Pancreas (tissue), 10 donors: ENCODE measurements around the gene PLEK2. TPM values are rescaled to one million over a fixed set of nuclear protein-coding genes. Genes with fewer than 3 reads are reported as not detected.
"Not testable (repeated sequence)": the region's sequence is repeated elsewhere in the genome, so short reads cannot be mapped to it uniquely, and the experiment has no call there.

Source experiments
- ATAC-seq, 4 donors: fragments of 200-7000 bp; cut with Tn5 transposase; one replicate each; pipeline versions ENCODE4 v1.8.0 to v1.9.1; 2020; ENCODE audit warnings: mild to moderate bottlenecking in 4 of 4, moderate library complexity in 4 of 4
- DNase-seq, 6 donors: peaks; one replicate each; pipeline ENCODE4 v3.0.0-alpha.2; 2020
- FAIRE-seq: peaks from 2 replicates; lab custom pipeline; 2012; peaks lifted over from hg19 to GRCh38; lab: Jason Lieb, UNC
- H3K27ac ChIP-seq, 4 donors: fragments of 200-600 bp; sonication (generic); 1 replicate in 3 of 4; 2 replicates in 1 of 4; pipeline versions ENCODE4 v1.5.0 to v1.8.0; 2020
- H3K27me3 ChIP-seq, 4 donors: fragments of 200-600 bp; one replicate each; pipeline ENCODE4 v1.8.0; 2021
- H3K36me3 ChIP-seq, 3 donors: fragments of 200-600 bp; sonication (generic) in 1 of 3; one replicate each; pipeline versions ENCODE4 v1.5.0 to v1.8.0; 2020 to 2021
- H3K4me1 ChIP-seq, 3 donors: fragments of 200-600 bp; one replicate each; pipeline ENCODE4 v1.8.0; 2021
- H3K4me3 ChIP-seq, 4 donors: fragments of 200-600 bp; sonication (generic) in 2 of 4; one replicate each; pipeline versions ENCODE4 v1.5.0 to v1.8.0; 2020 to 2021
- H3K9me3 ChIP-seq, 4 donors: fragments of 200-600 bp; one replicate each; pipeline ENCODE4 v1.8.0; 2021
- CTCF ChIP-seq, 4 donors: fragments of 200-600 bp; sonication (generic) in 3 of 4; IDR thresholded peaks; one replicate each; pipeline versions ENCODE4 v1.5.0 to v1.8.0; 2021; ENCODE audit warnings: antibody characterized with exemption in 4 of 4
- WGBS, 2 donors: extraction: QIAGEN DNeasy Blood & Tissue Kit; methylation state at CpG; one replicate each; pipeline ENCODE4 v1.1.7; 2013; 5-methylcytosine and 5-hydroxymethylcytosine counted together
- intact Hi-C, 3 donors: fragments of 100-400 bp; cut with DNase I; formaldehyde crosslinking; loops; one replicate each; pipeline versions ENCODE4 v1.11.1 to v1.14.2; 2022
- microRNA-seq, 2 donors: library from miRNA; unstranded; fragments of <30 nt; microRNA quantifications; one replicate each; pipeline versions ENCODE4 to v1.1.0, GENCODE V29; 2019 to 2020
- polyA plus RNA-seq, 2 donors: library from polyadenylated mRNA; stranded (reverse); fragments of 200-250 nt; gene quantifications; one replicate each; pipeline ENCODE4 v1.2.3, GENCODE V29; 2013
- total RNA-seq, 6 donors: library from RNA; stranded (reverse); fragmentation: NEBNext Ultra II Directional in 4 of 6; extraction: Animal tissue kit (Norgen Biotek cat#: 25700) in 4 of 6; gene quantifications; one replicate each; pipeline versions ENCODE4 v1.2.1 to v1.2.4, GENCODE V29; 2021 to 2023
- donor health status: healthy with polysubstance abuse.
- donor health status: DM: no; HTN: no; CAD: no; lungs with moderate emphysema.
- donor health status: DM: no; HTN: no; CAD: no.
- donor health status: control.
- donor health status: control.
- donor health status: Bipolar disorder and iron deficiency.
- donor health status: DM: yes; HTN: yes; CAD: no.
- donor health status: DM: no; HTN: no; CAD: no.
- donor health status: DM: no; HTN: no; CAD: no.
- donor health status: DM: yes; HTN: yes; CAD: no.

PLEK2 gene
- total and polyA plus RNA-seq, 8 donors: 4.0 to 9.9 (median 6.6) TPM

GRCh38 chr14:67357186-67357968 lies 54.6 kb downstream of the PLEK2 start:
- no peak for ATAC-seq
- no peak for TF ChIP-seq CTCF (IDR thresholded peaks at IDR 0.05)
- no peaks in the 10 kb centered on the region for H3K27me3 ChIP-seq
- H3K4me1 ChIP-seq: peaks cover 18 to 24% (median 20%) of the 10 kb centered on the region in 3 donors
- H3K27ac ChIP-seq: no peak overlapping the region
- intact Hi-C loops: no loop called here
- no peak for DNase-seq
- peaks cover 0 to 1% (median 0%) of the 10 kb centered on the region in 3 donors for H3K36me3 ChIP-seq
- H3K4me3 ChIP-seq: peak overlapping the region in 1 of 4 donors; percentile 88
- WGBS, 2 donors: 33 to 39% methylated on average over 4 of the region's 4 CpGs
- FAIRE-seq: no peak
- H3K9me3 ChIP-seq: no peaks in the 10 kb centered on the region

GRCh38 chr14:67352055-67352454 lies 59.9 kb downstream of the PLEK2 start:
- Histone ChIP-seq H3K36me3 (peaks cover 0 to 37% (median 5%) of the 10 kb centered on the region in 3 donors), H3K9me3 (no peaks in the 10 kb centered on the region), H3K27ac (no peak overlapping the region), H3K27me3 (no peaks in the 10 kb centered on the region), H3K4me3 (no peak overlapping the region), H3K4me1 (no peaks in the 10 kb centered on the region)
- FAIRE-seq: no peak
- intact Hi-C loops: no loop called here
- DNase-seq: no peak
- ATAC-seq: no peak
- 91 to 96% methylated on average over 5 of the region's 5 CpGs for WGBS, 2 donors
- TF ChIP-seq CTCF (IDR thresholded peaks at IDR 0.05): no peak

GRCh38 chr14:67345583-67345982 lies 66.4 kb downstream of the PLEK2 start:
- Histone ChIP-seq H3K27ac (no peak overlapping the region), H3K36me3 (peaks cover 0 to 67% (median 12%) of the 10 kb centered on the region in 3 donors), H3K27me3 (no peaks in the 10 kb centered on the region), H3K4me3 (no peak overlapping the region), H3K9me3 (no peaks in the 10 kb centered on the region), H3K4me1 (no peaks in the 10 kb centered on the region)
- FAIRE-seq (no peak), ATAC-seq (no peak), DNase-seq (no peak)
- TF ChIP-seq CTCF (IDR thresholded peaks at IDR 0.05): no peak
- intact Hi-C loops: no loop called here

GRCh38 chr14:67343601-67344230 lies 68.2 kb downstream of the PLEK2 start:
- Histone ChIP-seq H3K9me3 (no peaks in the 10 kb centered on the region), H3K27me3 (no peaks in the 10 kb centered on the region), H3K36me3 (peaks cover 0 to 52% (median 7%) of the 10 kb centered on the region in 3 donors), H3K4me1 (no peaks in the 10 kb centered on the region), H3K27ac (no peak overlapping the region), H3K4me3 (no peak overlapping the region)
- DNase-seq (no peak), FAIRE-seq (no peak), ATAC-seq (no peak)
- TF ChIP-seq CTCF (IDR thresholded peaks at IDR 0.05): no peak
- intact Hi-C loops: no loop called here
- 88 to 89% methylated on average over 4 of the region's 4 CpGs for WGBS, 2 donors

GRCh38 chr14:67341231-67341630 lies 70.7 kb downstream of the PLEK2 start:
- H3K4me1 ChIP-seq, H3K27ac ChIP-seq, H3K9me3 ChIP-seq, FAIRE-seq, ATAC-seq, H3K27me3 ChIP-seq, DNase-seq, H3K4me3 ChIP-seq, intact Hi-C loops: not testable (repeated sequence)
- peaks cover 0 to 53% (median 16%) of the 10 kb centered on the region in 3 donors for H3K36me3 ChIP-seq
- 97 to 99% methylated on average over 17 to 31 of the region's 31 CpGs for WGBS, 2 donors

Small RNA genes lying within 50 kb of the gene (microRNA-seq; reads per million reads assigned to microRNA genes)
- 0 reads per million in 2 donors for gene MIR5694

Other genes starting within 250 kb of the PLEK2 start
- under 1 TPM in 1 of 6 donors, not detected in 5; 0.22 TPM for gene GARIN2, start 222.7 kb downstream of the PLEK2 start, total RNA-seq
- under 1 TPM; 0.11 to 0.12 TPM for gene GARIN2, start 222.7 kb downstream of the PLEK2 start, polyA plus RNA-seq
- gene PALS1, start 170.7 kb downstream of the PLEK2 start, total RNA-seq: 10 to 100 TPM in 1 of 6 donors, 1 to 10 TPM in 5; 6.8 to 17.1 (median 9.0) TPM
- gene PALS1, start 170.7 kb downstream of the PLEK2 start, polyA plus RNA-seq: 1 to 10 TPM; 3.5 to 4.9 TPM
- gene ATP6V1D, start 52.4 kb downstream of the PLEK2 start, total RNA-seq: 10 to 100 TPM; 17.5 to 40.2 (median 22.2) TPM
- gene ATP6V1D, start 52.4 kb downstream of the PLEK2 start, polyA plus RNA-seq: 10 to 100 TPM; 24.0 to 35.9 TPM
- 10 to 100 TPM; 25.3 to 52.8 (median 39.5) TPM for gene EIF2S1, start 51.8 kb downstream of the PLEK2 start, total RNA-seq
- 10 to 100 TPM; 14.9 to 27.5 TPM for gene EIF2S1, start 51.8 kb downstream of the PLEK2 start, polyA plus RNA-seq
- 1 to 10 TPM; 2.2 to 7.5 (median 5.1) TPM for gene TMEM229B, start 76.6 kb upstream of the PLEK2 start, total RNA-seq
- 1 to 10 TPM; 1.9 to 2.9 TPM for gene TMEM229B, start 76.6 kb upstream of the PLEK2 start, polyA plus RNA-seq
- gene PLEKHH1, start 121.1 kb upstream of the PLEK2 start, total RNA-seq: 10 to 100 TPM; 15.0 to 24.6 (median 21.9) TPM
- 10 to 100 TPM; 24.5 to 48.8 TPM for gene PLEKHH1, start 121.1 kb upstream of the PLEK2 start, polyA plus RNA-seq
- 10 to 100 TPM; 11.5 to 21.8 (median 13.7) TPM for gene PIGH, start 188.1 kb upstream of the PLEK2 start, total RNA-seq
- 10 to 100 TPM; 14.2 to 27.4 TPM for gene PIGH, start 188.1 kb upstream of the PLEK2 start, polyA plus RNA-seq
- gene ARG2, start 207.8 kb upstream of the PLEK2 start, total RNA-seq: 1 to 10 TPM; 1.2 to 2.8 (median 1.4) TPM
- 10 to 100 TPM in 1 of 2 donors, 1 to 10 TPM in 1; 3.5 to 15.0 TPM for gene ARG2, start 207.8 kb upstream of the PLEK2 start, polyA plus RNA-seq